HG03025 (cell line): ENCODE measurements around the gene NDUFS8.
"Not testable (repeated sequence)": the region's sequence is repeated elsewhere in the genome, so short reads cannot be mapped to it uniquely, and the experiment has no call there.

ENCODE experiments used
- ATAC-seq: cut with Tn5 transposase; IDR thresholded peaks from one replicate; pipeline ENCODE4 v1.9.1; 2021; ENCODE audit warnings: mild to moderate bottlenecking, moderate library complexity; ENCODE audit not compliant: unreplicated experiment, low FRiP score

NDUFS8 gene

GRCh38 chr11:68030318-68031143 is at the start of gene NDUFS8:
NDUFS8 (plus strand) TSS chr11:68030681; CDS start chr11:68032152, 1,471 bp downstream.
- ATAC-seq, result peak; percentile 82

GRCh38 chr11:67981226-67981625 is 49.3 kb upstream of the NDUFS8 start:
- ATAC-seq, result not testable (repeated sequence)

DNA sequence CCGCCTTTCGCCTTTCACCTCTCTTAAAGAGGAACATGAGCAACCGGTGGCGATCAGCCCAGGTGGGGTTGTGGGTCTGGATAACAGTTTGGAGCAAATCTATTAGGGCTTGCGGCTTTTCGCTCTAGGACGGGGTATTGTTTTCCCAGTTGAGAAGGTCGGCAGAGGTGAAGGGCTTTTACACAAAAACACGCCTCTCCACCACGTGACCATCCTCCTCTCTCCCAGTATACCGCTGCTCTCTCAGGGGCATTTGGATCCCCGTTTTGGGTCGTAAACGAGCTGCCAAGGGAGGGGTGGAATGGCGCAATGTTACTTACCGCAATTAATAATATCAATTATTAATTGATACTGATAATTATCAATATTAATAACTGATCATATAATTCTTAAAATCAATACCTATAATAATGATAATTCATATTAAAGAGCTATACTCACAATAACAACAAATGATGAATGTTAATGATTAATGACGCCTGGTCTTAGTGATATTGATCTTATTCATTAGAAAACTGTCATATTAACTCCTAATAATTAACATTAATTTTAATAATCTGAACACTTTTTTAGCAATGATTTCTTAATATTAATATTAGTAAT is 48.1 kb upstream of the NDUFS8 start:
- not testable (repeated sequence) for ATAC-seq

- no peak for ATAC-seq
These were observed 46.5 kb upstream of the NDUFS8 start for GRCh38 chr11:67983951-67984350.

DNA sequence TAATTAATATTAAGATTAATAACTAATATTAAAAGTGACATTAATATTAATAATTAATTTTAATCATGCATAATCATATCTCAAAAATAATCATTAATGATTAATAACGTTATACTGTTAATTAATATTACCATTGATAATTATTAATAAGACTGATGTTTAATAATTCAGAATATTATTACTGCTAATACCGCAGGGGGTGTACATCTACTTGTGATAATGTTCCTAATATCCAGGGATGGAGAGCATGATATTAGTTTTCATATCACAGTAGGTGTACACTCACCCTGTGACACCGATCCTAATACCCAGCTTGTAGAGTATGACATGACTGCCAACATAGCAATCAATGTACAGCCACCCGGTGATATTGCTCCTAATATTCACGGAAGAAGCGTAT is 45.2 kb upstream of the NDUFS8 start:
- not testable (repeated sequence) for ATAC-seq

GRCh38 chr11:67990546-67991346 is 39.7 kb upstream of the NDUFS8 start:
- not testable (repeated sequence) for ATAC-seq

DNA sequence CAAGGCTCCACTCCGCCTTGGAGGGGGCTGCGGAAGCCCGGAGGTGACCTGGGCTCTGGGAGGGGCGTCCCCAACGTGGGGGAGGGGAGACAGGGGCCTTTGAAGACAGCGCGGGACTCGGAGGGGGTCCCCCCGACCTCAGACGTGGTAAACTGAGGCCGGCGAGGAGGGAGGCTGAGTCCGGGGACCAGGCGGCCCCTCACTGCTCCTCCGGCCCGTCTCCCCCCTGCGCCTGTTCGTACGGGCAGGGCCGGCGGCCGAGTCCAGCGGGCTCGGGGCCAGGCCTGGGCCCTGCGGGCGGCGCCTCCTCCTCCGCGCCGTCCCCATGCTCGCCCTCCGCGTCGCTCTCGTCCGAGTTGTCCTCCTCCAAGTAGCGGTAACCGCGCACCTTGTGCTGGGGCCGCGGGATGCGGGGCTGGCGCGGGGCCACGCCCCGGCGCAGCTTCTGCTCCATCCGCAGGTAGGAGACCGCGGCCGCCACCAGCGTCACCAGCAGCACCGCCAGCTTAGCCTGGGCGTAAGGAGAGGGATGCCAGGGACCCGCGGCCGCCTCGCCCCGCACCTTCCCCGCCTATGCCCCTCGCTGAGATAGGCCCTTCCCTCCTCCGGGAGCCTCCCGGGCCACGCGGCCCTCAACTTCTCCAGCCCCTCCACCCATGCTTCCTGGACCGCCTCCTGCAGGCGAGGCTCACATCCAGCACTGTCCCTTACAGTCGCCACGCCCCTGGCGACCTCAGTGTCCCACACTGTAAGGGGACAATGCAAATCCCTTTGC is 38.9 kb upstream of the NDUFS8 start:
- not testable (repeated sequence) for ATAC-seq

GRCh38 chr11:67993821-67994220 is 36.7 kb upstream of the NDUFS8 start:
- not testable (repeated sequence) for ATAC-seq

DNA sequence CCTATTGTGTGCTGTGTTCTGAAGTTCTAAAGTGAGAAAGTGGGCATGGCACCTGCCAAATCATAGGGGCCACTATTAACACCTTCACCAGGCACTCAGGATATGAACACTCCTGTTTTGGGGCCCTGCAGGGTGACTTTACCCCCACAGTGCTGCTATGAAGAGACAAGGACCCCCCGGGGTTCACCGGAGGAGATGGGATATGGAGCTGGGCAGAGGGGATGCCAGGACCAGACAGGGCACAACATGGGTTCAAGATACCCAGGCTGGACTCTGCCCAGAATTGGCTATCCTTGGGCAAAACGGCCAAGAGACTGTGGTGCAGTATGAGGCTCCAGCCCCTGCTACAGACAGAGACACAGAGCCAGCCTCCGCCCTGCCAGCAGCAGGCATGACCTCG is 36.1 kb upstream of the NDUFS8 start:
- ATAC-seq, result not testable (repeated sequence)

DNA sequence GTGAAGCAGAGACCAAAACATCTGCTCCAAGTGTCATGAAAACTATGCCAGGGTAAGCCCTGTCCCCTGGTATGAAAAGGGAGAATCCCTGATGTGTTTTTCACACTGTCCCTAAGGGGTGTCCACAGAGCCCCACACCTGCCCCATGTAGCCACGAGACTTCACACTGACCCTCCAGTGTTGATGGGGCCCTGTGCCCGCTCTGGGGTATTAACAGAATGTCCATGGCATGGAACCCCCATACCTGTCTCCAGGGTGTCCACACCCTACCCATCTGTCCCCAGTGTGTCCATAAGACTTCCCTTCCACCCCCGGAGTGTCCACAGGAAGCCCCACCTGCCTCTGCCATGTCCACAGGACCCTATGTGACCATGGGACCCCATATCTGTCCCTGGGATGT is 35.4 kb upstream of the NDUFS8 start:
- ATAC-seq, result not testable (repeated sequence)

DNA sequence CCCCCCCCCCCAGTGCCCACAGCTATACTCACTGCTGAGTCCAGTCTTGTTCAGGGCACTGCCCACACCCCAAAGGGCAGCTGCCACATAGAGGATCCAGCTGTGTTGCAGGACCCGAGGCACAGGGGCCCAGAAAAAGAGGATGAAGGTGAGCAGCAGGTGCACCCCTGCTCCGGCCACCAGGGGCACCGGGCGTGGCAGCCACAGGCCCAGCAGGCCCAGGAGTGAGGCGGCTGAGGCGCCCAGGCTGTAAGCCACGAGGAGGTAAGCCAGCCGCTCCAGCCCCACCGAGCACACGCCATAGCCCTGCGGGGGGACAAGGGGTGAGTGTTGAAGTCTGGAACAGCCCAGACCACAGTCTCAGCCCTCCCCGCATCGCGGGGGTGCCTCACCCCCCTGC is 34.9 kb upstream of the NDUFS8 start:
- ATAC-seq, result not testable (repeated sequence)

- no peak for ATAC-seq
These were observed 34.4 kb upstream of the NDUFS8 start for GRCh38 chr11:67996051-67996450.

- no peak for ATAC-seq
These were observed 33.6 kb upstream of the NDUFS8 start for GRCh38 chr11:67996622-67997474.

DNA sequence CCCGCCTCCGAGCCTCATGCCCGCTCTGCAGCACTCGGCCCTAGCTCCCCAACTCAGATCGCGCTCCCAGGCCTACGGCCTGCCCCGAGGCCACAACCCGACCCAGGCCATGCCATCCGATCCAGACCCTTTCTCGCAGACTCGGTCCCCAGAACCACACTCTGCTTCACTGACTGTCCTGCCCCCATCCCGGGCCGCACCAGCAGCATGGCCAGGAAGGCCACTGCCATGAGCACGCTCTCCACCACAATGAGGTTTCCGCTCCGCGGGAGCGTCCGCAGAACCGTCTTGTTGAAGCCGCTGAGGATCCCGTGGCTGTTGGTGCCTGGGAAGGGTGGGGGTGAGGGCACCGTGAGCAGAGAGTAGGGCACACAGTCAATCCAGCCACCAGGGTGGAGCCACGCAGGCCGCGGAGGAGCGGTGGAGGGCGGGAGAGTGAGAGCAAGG is 33.0 kb upstream of the NDUFS8 start:
- no peak for ATAC-seq

DNA sequence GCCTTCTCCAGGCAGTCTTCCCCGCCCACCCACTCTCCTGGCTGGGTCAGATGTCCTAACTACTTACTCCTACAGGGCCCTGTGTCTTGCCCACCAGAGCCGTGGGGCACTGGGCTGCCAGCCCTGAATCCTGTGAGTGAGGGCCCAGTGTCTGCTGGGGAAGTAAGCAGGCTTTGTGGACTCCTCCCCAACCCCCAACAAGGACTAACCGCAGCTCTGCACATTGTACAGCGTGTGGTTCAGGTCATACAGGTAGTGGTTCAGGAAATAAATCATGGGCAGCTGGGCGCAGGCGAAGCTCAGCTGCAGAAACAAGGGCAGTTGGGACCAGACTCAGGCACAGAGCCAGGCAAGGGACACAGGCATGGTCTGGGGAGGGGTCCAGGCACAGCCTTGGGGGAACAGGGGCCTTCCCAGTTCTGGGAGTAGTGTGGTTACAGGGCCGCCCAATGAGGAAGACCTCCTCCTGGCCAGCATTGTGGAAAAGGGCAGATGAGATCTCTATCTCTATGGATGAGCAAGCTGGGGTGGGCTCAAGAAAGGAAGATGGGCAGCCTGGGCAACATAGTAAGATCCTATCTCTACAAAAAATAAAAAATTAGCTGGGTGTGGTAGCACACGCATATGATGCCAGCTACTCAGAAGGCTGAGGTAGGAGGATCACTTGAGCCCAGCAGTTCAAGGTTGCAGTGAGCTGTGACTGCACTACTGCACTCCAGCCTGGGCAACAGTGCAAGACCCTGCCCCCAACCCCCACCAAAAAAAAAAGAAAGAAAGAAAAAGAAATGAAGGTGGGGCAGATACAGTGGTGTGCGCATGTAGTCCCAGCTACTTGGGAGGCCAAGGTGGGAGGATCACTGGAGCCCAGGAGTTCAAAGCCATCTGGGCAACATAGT is 32.1 kb upstream of the NDUFS8 start:
- ATAC-seq, result no peak

GRCh38 chr11:67999201-67999629 is 31.3 kb upstream of the NDUFS8 start:
- ATAC-seq, result no peak

GRCh38 chr11:67999704-68000103 is 30.8 kb upstream of the NDUFS8 start:
- ATAC-seq, result no peak

GRCh38 chr11:68002575-68002937 is 27.9 kb upstream of the NDUFS8 start:
- ATAC-seq, result no peak
